MCF 10A (cell line): Measurements from ENCODE around the gene CCDC60. TPM values are rescaled to one million over a fixed set of nuclear protein-coding genes. Genes with fewer than 3 reads are reported as not detected.

ENCODE experiments used
- BruUV-seq: library from RNA; stranded (reverse); fragments of 400-500 nt; replicated peaks from 2 replicates; lab custom pipeline; 2021; lab: Mats Ljungman, UMichigan
- CTCF ChIA-PET: fragments of 300-600 bp; sonication (Branson Sonifier 250); formaldehyde crosslinking; extraction: SDS; loops from one replicate; lab custom pipeline; 2021; ENCODE audit warnings: antibody characterized with exemption, inconsistent platforms; lab: Yijun Ruan, JAX
- POLR2A ChIA-PET: fragments of 300-600, 350-650 bp; sonication (Branson Sonifier 250); formaldehyde crosslinking; extraction: SDS; loops from one replicate; lab custom pipeline; 2020; ENCODE audit warnings: antibody characterized with exemption, inconsistent platforms; lab: Yijun Ruan, JAX
- DNase-seq: peaks from one replicate; pipeline ENCODE4 v3.0.0-alpha.2; 2018; ENCODE audit not compliant: unreplicated experiment
- H3K27ac Mint-ChIP-seq: one replicate; pipeline ENCODE4 v1.8.0; 2022; ENCODE audit warnings: mild to moderate bottlenecking, low read depth, mixed read lengths; ENCODE audit not compliant: unreplicated experiment
- H3K27me3 Mint-ChIP-seq: one replicate; pipeline ENCODE4 v1.8.0; 2022; ENCODE audit warnings: mixed read lengths; ENCODE audit not compliant: insufficient read depth, unreplicated experiment
- H3K36me3 Mint-ChIP-seq: one replicate; pipeline ENCODE4 v1.8.0; 2022; ENCODE audit warnings: mild to moderate bottlenecking, moderate library complexity, mixed read lengths; ENCODE audit not compliant: insufficient read depth, unreplicated experiment
- H3K4me1 Mint-ChIP-seq: one replicate; pipeline ENCODE4 v1.8.0; 2022; ENCODE audit warnings: mixed read lengths; ENCODE audit not compliant: insufficient read depth, unreplicated experiment
- H3K4me3 Mint-ChIP-seq: one replicate; pipeline ENCODE4 v1.8.0; 2022; ENCODE audit warnings: mild to moderate bottlenecking, moderate library complexity, mixed read lengths; ENCODE audit not compliant: unreplicated experiment
- H3K9me3 Mint-ChIP-seq: one replicate; pipeline ENCODE4 v1.8.0; 2022; ENCODE audit warnings: mixed read lengths; ENCODE audit not compliant: unreplicated experiment
- intact Hi-C: fragments of 100-400 bp; cut with micrococcal nuclease; formaldehyde crosslinking; loops from 2 replicates; pipeline ENCODE4 v1.14.1; 2022
- total RNA-seq: library from RNA; stranded (reverse); gene quantifications from 2 replicates; pipeline ENCODE4 v1.2.3, GENCODE V29; 2022
- TF ChIP-seq, protein P1 (sequence below): fragments of 200-600 bp; IDR thresholded peaks from one replicate; pipeline ENCODE4 v1.8.0; 2022; ENCODE audit warnings: antibody characterized with exemption, mild to moderate bottlenecking; ENCODE audit not compliant: unreplicated experiment

Gene CCDC60
- total RNA-seq, 1 experiment from 2014 or later: not detected

DNA sequence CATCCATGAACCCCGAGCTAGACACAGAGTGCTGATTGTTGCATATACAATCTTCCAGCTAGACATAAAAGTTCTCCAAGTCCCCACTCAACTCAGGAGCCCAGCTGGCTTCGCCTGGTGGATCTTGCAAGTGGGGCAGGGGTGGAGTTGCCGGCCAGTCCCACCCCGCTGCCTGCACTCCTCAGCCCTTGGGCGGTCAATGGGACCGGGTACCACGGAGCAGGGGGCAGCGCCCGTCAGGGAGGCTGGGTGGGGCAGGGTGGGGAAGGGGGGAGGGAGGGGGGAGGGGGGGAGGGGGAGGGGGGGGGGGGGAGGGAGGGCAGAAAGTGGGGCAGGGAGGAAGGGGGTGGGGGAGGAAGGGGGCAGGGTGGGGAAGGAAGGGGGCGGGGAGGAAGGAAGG lies 63.0 kb downstream of the CCDC60 start:
- CTCF ChIA-PET: no interaction called here
- POLR2A ChIA-PET: no interaction called here
- no peaks in the 10 kb centered on the region for H3K27me3 Mint-ChIP-seq
- H3K4me1 Mint-ChIP-seq: no peaks in the 10 kb centered on the region
- H3K27ac Mint-ChIP-seq: no peak overlapping the region
- BruUV-seq: no TSS peak
- peaks cover 28% of the 10 kb centered on the region for H3K9me3 Mint-ChIP-seq
- intact Hi-C loops: no loop called here
- H3K36me3 Mint-ChIP-seq: no peaks in the 10 kb centered on the region
- TF ChIP-seq, protein P1, sequence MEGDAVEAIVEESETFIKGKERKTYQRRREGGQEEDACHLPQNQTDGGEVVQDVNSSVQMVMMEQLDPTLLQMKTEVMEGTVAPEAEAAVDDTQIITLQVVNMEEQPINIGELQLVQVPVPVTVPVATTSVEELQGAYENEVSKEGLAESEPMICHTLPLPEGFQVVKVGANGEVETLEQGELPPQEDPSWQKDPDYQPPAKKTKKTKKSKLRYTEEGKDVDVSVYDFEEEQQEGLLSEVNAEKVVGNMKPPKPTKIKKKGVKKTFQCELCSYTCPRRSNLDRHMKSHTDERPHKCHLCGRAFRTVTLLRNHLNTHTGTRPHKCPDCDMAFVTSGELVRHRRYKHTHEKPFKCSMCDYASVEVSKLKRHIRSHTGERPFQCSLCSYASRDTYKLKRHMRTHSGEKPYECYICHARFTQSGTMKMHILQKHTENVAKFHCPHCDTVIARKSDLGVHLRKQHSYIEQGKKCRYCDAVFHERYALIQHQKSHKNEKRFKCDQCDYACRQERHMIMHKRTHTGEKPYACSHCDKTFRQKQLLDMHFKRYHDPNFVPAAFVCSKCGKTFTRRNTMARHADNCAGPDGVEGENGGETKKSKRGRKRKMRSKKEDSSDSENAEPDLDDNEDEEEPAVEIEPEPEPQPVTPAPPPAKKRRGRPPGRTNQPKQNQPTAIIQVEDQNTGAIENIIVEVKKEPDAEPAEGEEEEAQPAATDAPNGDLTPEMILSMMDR: no peak
- DNase-seq: no peak
- H3K4me3 Mint-ChIP-seq: no peak overlapping the region

DNA sequence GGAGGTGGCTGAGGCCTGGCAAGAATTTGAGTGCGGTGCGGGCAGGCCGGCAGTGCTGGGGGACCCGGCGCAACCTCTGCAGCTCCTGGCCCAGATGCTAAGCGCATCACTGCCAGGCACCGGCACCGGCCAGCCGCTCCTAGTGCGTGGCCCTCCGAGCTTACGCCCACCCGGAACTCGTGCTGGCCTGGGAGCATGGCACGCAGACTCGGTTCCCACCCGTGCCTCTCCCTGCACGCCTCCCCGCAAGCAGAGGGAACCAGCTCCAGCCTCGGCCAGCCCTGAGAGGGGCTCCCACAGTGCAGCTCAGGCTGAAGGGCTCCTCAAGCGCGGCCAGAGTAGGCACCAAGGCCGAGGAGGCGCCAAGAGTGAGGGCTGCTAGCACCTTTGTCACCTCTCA lies 63.7 kb downstream of the CCDC60 start:
- TF ChIP-seq, protein P1: no peak
- CTCF ChIA-PET: interaction anchor here (0.6 kb wide), 1 partner anchor 560 kb away, joined by 3 read pairs; no protein-coding TSS in a partner anchor
- H3K4me3 Mint-ChIP-seq: no peak overlapping the region
- no TSS peak for BruUV-seq
- intact Hi-C loops: no loop called here
- H3K4me1 Mint-ChIP-seq: no peaks in the 10 kb centered on the region
- no peaks in the 10 kb centered on the region for H3K36me3 Mint-ChIP-seq
- H3K27me3 Mint-ChIP-seq: no peaks in the 10 kb centered on the region
- peaks cover 28% of the 10 kb centered on the region for H3K9me3 Mint-ChIP-seq
- H3K27ac Mint-ChIP-seq: no peak overlapping the region
- no peak for DNase-seq
- POLR2A ChIA-PET: no interaction called here

- BruUV-seq: no TSS peak
- H3K4me1 Mint-ChIP-seq: no peaks in the 10 kb centered on the region
- no peaks in the 10 kb centered on the region for H3K27me3 Mint-ChIP-seq
- peaks cover 19% of the 10 kb centered on the region for H3K9me3 Mint-ChIP-seq
- CTCF ChIA-PET: interaction anchor here (0.6 to 2.7 kb wide), 3 partner anchors 13 to 1226 kb away, joined by 3 to 16 read pairs (median 4); no protein-coding TSS in a partner anchor
- no peaks in the 10 kb centered on the region for H3K36me3 Mint-ChIP-seq
- H3K27ac Mint-ChIP-seq: no peak overlapping the region
- intact Hi-C loops: no loop called here
- TF ChIP-seq, protein P1: no peak
- DNase-seq: no peak
- no peak overlapping the region for H3K4me3 Mint-ChIP-seq
- POLR2A ChIA-PET: no interaction called here
Measured at GRCh38 chr12:119399301-119399700, 64.8 kb downstream of the CCDC60 start.

DNA sequence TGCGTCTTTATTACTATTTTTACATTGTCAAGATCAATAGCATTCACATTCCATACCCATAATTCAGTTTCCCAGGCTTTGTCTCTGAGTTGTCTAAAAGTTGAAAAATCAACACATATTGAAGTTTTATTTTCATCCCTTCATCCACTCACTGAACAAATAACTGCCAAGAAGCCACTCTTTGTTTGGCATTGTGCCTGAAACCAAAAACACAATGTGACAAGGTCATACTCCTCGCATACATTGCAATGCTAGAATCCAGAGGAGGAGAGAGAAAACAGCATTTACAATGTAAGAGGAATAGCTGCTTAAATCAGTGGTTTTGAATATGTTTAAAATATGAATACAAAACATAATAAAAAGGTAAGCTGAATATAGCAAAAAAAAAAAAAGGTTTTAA lies 71.8 kb downstream of the CCDC60 start:
- no peak overlapping the region for H3K4me3 Mint-ChIP-seq
- H3K27ac Mint-ChIP-seq: no peak overlapping the region
- TF ChIP-seq, protein P1: no peak
- peaks cover 17% of the 10 kb centered on the region for H3K27me3 Mint-ChIP-seq
- H3K4me1 Mint-ChIP-seq: no peaks in the 10 kb centered on the region
- CTCF ChIA-PET: interaction anchor here (0.7 to 1.2 kb wide), 2 partner anchors 9 to 119 kb away, joined by 3 to 4 read pairs; no protein-coding TSS in a partner anchor
- no TSS peak for BruUV-seq
- peaks cover 2% of the 10 kb centered on the region for H3K9me3 Mint-ChIP-seq
- no peaks in the 10 kb centered on the region for H3K36me3 Mint-ChIP-seq
- intact Hi-C loops: no loop called here
- POLR2A ChIA-PET: no interaction called here
- DNase-seq: no peak
